CD4-positive, alpha-beta T cell (primary cell): ENCODE measurements around the gene LMBR1L. TPM values are rescaled to one million over a fixed set of nuclear protein-coding genes. Genes with fewer than 3 reads are reported as not detected.

Source experiments
- ATAC-seq: fragments of 200-7000 bp; cut with Tn5 transposase; one replicate; pipeline ENCODE4 v1.10.0; 2022; ENCODE audit warnings: mild to moderate bottlenecking; ENCODE audit not compliant: poor library complexity
- CTCF ChIA-PET: fragments of 350-600 bp; sonication (Branson Sonifier 250); formaldehyde crosslinking; loops from one replicate; lab custom pipeline; 2021; ENCODE audit warnings: antibody characterized with exemption, inconsistent platforms; lab: Charles Lee
- POLR2A ChIA-PET: fragments of 350-600 bp; sonication (Branson Sonifier 250); formaldehyde crosslinking; loops from one replicate; lab custom pipeline; 2021; ENCODE audit warnings: antibody characterized with exemption, inconsistent platforms; lab: Charles Lee
- DNase-seq, 14 experiments: peaks; one replicate each; pipeline ENCODE4 v3.0.0-alpha.2; 2013 to 2020; ENCODE audit warnings: mixed read lengths in 2 of 14
- H3K27ac ChIP-seq, 2 donors: one replicate each; pipeline versions ENCODE4 v1.5.1 to v1.7.0; 2013; ENCODE audit warnings: low read length in 2 of 2, low read depth in 1 of 2, mild to moderate bottlenecking in 1 of 2
- H3K27me3 ChIP-seq, 2 experiments: 1 replicate in 1 of 2; 2 replicates in 1 of 2; pipeline versions ENCODE4 v1.6.1 to v1.7.0; 2013; ENCODE audit warnings: low read length in 2 of 2, control low read depth in 1 of 2, mild to moderate bottlenecking in 1 of 2, moderate library complexity in 1 of 2; ENCODE audit not compliant: insufficient read depth in 2 of 2, control insufficient read depth in 1 of 2
- H3K36me3 ChIP-seq: one replicate; pipeline ENCODE4 v1.6.1; 2013; ENCODE audit warnings: low read length, control low read depth; ENCODE audit not compliant: insufficient read depth
- H3K4me1 ChIP-seq: one replicate; pipeline ENCODE4 v1.6.1; 2013; ENCODE audit warnings: low read length, control low read depth; ENCODE audit not compliant: insufficient read depth
- H3K4me3 ChIP-seq: one replicate; pipeline ENCODE4 v1.5.1; 2013; ENCODE audit warnings: mild to moderate bottlenecking, low read length, moderate library complexity
- H3K9me3 ChIP-seq, 2 experiments: 1 replicate in 1 of 2; 2 replicates in 1 of 2; pipeline versions ENCODE4 v1.6.1 to v1.7.0; 2013; ENCODE audit warnings: low read length in 2 of 2, mild to moderate bottlenecking in 2 of 2, control low read depth in 1 of 2, moderate library complexity in 1 of 2; ENCODE audit not compliant: control insufficient read depth in 1 of 2, insufficient read depth in 1 of 2
- H3K27ac Mint-ChIP-seq: one replicate; pipeline ENCODE4 v1.8.0; 2020; ENCODE audit warnings: mixed read lengths
- H3K27me3 Mint-ChIP-seq: one replicate; pipeline ENCODE4 v1.8.0; 2021; ENCODE audit warnings: mixed read lengths
- H3K36me3 Mint-ChIP-seq: one replicate; pipeline ENCODE4 v1.8.0; 2021; ENCODE audit warnings: low read depth, mixed read lengths
- H3K4me1 Mint-ChIP-seq: one replicate; pipeline ENCODE4 v1.8.0; 2021; ENCODE audit warnings: low read depth, mixed read lengths
- H3K4me3 Mint-ChIP-seq: one replicate; pipeline ENCODE4 v1.8.0; 2020; ENCODE audit warnings: mild to moderate bottlenecking, mixed read lengths
- H3K9me3 Mint-ChIP-seq: one replicate; pipeline ENCODE4 v1.8.0; 2020; ENCODE audit warnings: mixed read lengths
- CTCF ChIP-seq: fragments of 200-600 bp; IDR thresholded peaks from one replicate; pipeline ENCODE4 v1.8.0; 2022; ENCODE audit warnings: antibody characterized with exemption, mild to moderate bottlenecking
- intact Hi-C, 2 experiments: fragments of 100-400 bp; cut with DNase I in 1 of 2; cut with micrococcal nuclease in 1 of 2; formaldehyde crosslinking; loops; one replicate each; pipeline versions ENCODE4 v1.15.1 to v1.9.0; 2023 to 2025; cut with DNase I, micrococcal nuclease
- total RNA-seq, 174 experiments: library from RNA in 2 of 174; stranded (reverse) in 2 of 174; gene quantifications; one replicate each; pipeline ENCODE4 v1.2.3 and lab custom pipeline; 2021 to 2026

LMBR1L gene
- total RNA-seq, 2 experiments from 2014 or later = 401 to 418 TPM

- no peaks in the 10 kb centered on the region for H3K9me3 Mint-ChIP-seq
- Histone ChIP-seq H3K27ac (no peak overlapping the region), H3K4me3 (no peak overlapping the region), H3K4me1 (no peaks in the 10 kb centered on the region), H3K36me3 (no peaks in the 10 kb centered on the region), H3K9me3 (no peaks in the 10 kb centered on the region), H3K27me3 (no peaks in the 10 kb centered on the region)
- H3K36me3 Mint-ChIP-seq = peaks cover 5% of the 10 kb centered on the region
- intact Hi-C loops = no loop called here
- DNase-seq (peak in 2 of 14 experiments; percentile 31 to 39), ATAC-seq (no peak)
- H3K4me3 Mint-ChIP-seq = no peak overlapping the region
- no peaks in the 10 kb centered on the region for H3K27me3 Mint-ChIP-seq
- no peak for TF ChIP-seq CTCF
- peaks cover 3% of the 10 kb centered on the region for H3K4me1 Mint-ChIP-seq
- POLR2A ChIA-PET = interaction anchor here (0.7 kb wide), 1 partner anchor 10 kb away, joined by 3 read pairs; no protein-coding TSS in a partner anchor
- no peak overlapping the region for H3K27ac Mint-ChIP-seq
- CTCF ChIA-PET = no interaction called here
These were observed 10.5 kb upstream of the LMBR1L start for GRCh38 chr12:49121047-49121696.

GRCh38 chr12:49111206-49111605 lies 559 bp upstream of the LMBR1L start:
- DNase-seq (peak in 1 of 14 experiments; percentile 27), ATAC-seq (no peak)
- Mint-ChIP-seq H3K9me3 (no peaks in the 10 kb centered on the region), H3K36me3 (peaks cover 32% of the 10 kb centered on the region), H3K27ac (peak overlapping the region; percentile 97), H3K27me3 (no peaks in the 10 kb centered on the region), H3K4me3 (peak overlapping the region; percentile 89), H3K4me1 (peaks cover 35% of the 10 kb centered on the region)
- intact Hi-C loops = loop anchor here (2.0 to 5.0 kb wide), 3 partner anchors 16 to 81 kb away; partner anchors contain the start of genes DHH (in 1 of the 2) and TUBA1B (in 1 of the 2)
- Histone ChIP-seq H3K27ac (peak overlapping the region; percentile 77 to 94), H3K9me3 (no peaks in the 10 kb centered on the region), H3K4me1 (peaks cover 39% of the 10 kb centered on the region), H3K36me3 (peaks cover 11% of the 10 kb centered on the region), H3K27me3 (no peaks in the 10 kb centered on the region), H3K4me3 (peak overlapping the region; percentile 75)
- ChIA-PET CTCF (interaction anchor here (0.6 to 4.9 kb wide), 10 partner anchors 8 to 1061 kb away, joined by 3 to 38 read pairs (median 4); partner anchors contain the start of genes RHEBL1 and TUBA1B), POLR2A (interaction anchor here (0.6 to 8.9 kb wide), 17 partner anchors 8 to 631 kb away, joined by 3 to 178 read pairs (median 7); partner anchors contain the start of genes DDX23, DHH, RHEBL1 and TUBA1A)
- TF ChIP-seq CTCF = no peak

GRCh38 chr12:49109641-49110463 lies 795 bp downstream of the LMBR1L start:
- Mint-ChIP-seq H3K27me3 (no peaks in the 10 kb centered on the region), H3K4me3 (peak overlapping the region; percentile 89), H3K27ac (peak overlapping the region; percentile 97), H3K4me1 (peaks cover 35% of the 10 kb centered on the region), H3K9me3 (no peaks in the 10 kb centered on the region), H3K36me3 (peaks cover 45% of the 10 kb centered on the region)
- Histone ChIP-seq H3K4me1 (peaks cover 41% of the 10 kb centered on the region), H3K27me3 (no peaks in the 10 kb centered on the region), H3K27ac (peak overlapping the region; percentile 85 to 94), H3K9me3 (no peaks in the 10 kb centered on the region), H3K4me3 (peak overlapping the region; percentile 75), H3K36me3 (peaks cover 24% of the 10 kb centered on the region)
- intact Hi-C loops = loop anchor here (1.0 to 5.0 kb wide), 5 partner anchors 15 to 82 kb away; partner anchors contain the start of genes DHH (in 1 of the 2) and TUBA1B (in 1 of the 2)
- no peak for TF ChIP-seq CTCF
- ChIA-PET POLR2A (interaction anchor here (0.6 to 8.9 kb wide), 18 partner anchors 10 to 632 kb away, joined by 3 to 178 read pairs (median 7); partner anchors contain the start of genes DDX23, DHH, RHEBL1 and SPATS2), CTCF (interaction anchor here (0.8 to 4.9 kb wide), 9 partner anchors 10 to 597 kb away, joined by 3 to 38 read pairs (median 7); partner anchors contain the start of genes FMNL3, RHEBL1 and TUBA1B)
- peak in 7 of 14 experiments; percentile 16 to 54 (median 46) for DNase-seq
- no peak for ATAC-seq
